ENCODE results near the gene DOCK10. TPM values are rescaled to one million over a fixed set of nuclear protein-coding genes. Genes with fewer than 3 reads are reported as not detected.

The DOCK10 gene
- total and polyA plus RNA-seq, 7 donors = 3.0 to 11.4 (median 5.4) TPM

GRCh38 chr2:224885836-224886547 lies 156.3 kb downstream of the DOCK10 start:
- intact Hi-C loops (cut with DNase I) = no loop called here
- no peak for DNase-seq
- 79 to 80% methylated on average over 9 of the region's 9 CpGs for WGBS, 2 donors
- Histone ChIP-seq H3K4me3 (no peak overlapping the region), H3K27ac (no peak overlapping the region), H3K36me3 (no peaks in the 10 kb centered on the region), H3K27me3 (no peaks in the 10 kb centered on the region), H3K4me1 (no peaks in the 10 kb centered on the region), H3K9me3 (no peaks in the 10 kb centered on the region)
- TF ChIP-seq EP300 (IDR thresholded peaks at IDR 0.05) (no peak), CTCF (IDR thresholded peaks at IDR 0.05) (no peak), POLR2A (IDR thresholded peaks at IDR 0.05) (no peak), POLR2AphosphoS5 (IDR thresholded peaks at IDR 0.05) (no peak)

- Histone ChIP-seq H3K9me3 (no peaks in the 10 kb centered on the region), H3K27ac (no peak overlapping the region), H3K36me3 (no peaks in the 10 kb centered on the region), H3K27me3 (no peaks in the 10 kb centered on the region), H3K4me1 (no peaks in the 10 kb centered on the region), H3K4me3 (no peak overlapping the region)
- DNase-seq = no peak
- TF ChIP-seq CTCF (IDR thresholded peaks at IDR 0.05) (no peak), EP300 (IDR thresholded peaks at IDR 0.05) (no peak), POLR2AphosphoS5 (IDR thresholded peaks at IDR 0.05) (no peak), POLR2A (IDR thresholded peaks at IDR 0.05) (no peak)
- WGBS, 2 donors = 94 to 100% methylated on average over 1 of the region's 1 CpG
- intact Hi-C loops (cut with DNase I) = no loop called here
Observed at GRCh38 chr2:224885291-224885690, 157.0 kb downstream of the DOCK10 start.

GRCh38 chr2:224884188-224884587 lies 158.1 kb downstream of the DOCK10 start:
- H3K27me3 ChIP-seq = no peaks in the 10 kb centered on the region
- no peak overlapping the region for H3K4me3 ChIP-seq
- intact Hi-C loops (cut with DNase I) = no loop called here
- H3K9me3 ChIP-seq = no peaks in the 10 kb centered on the region
- WGBS, 2 donors = 51 to 71% methylated on average over 4 of the region's 4 CpGs
- no peak overlapping the region for H3K27ac ChIP-seq
- H3K4me1 ChIP-seq = no peaks in the 10 kb centered on the region
- TF ChIP-seq CTCF (IDR thresholded peaks at IDR 0.05) (no peak), POLR2A (IDR thresholded peaks at IDR 0.05) (no peak), EP300 (IDR thresholded peaks at IDR 0.05) (no peak), POLR2AphosphoS5 (IDR thresholded peaks at IDR 0.05) (no peak)
- no peaks in the 10 kb centered on the region for H3K36me3 ChIP-seq
- DNase-seq = no peak

GRCh38 chr2:224883700-224884099 lies 158.6 kb downstream of the DOCK10 start:
- Histone ChIP-seq H3K4me3 (no peak overlapping the region), H3K27me3 (no peaks in the 10 kb centered on the region), H3K36me3 (no peaks in the 10 kb centered on the region), H3K4me1 (no peaks in the 10 kb centered on the region), H3K27ac (no peak overlapping the region), H3K9me3 (no peaks in the 10 kb centered on the region)
- DNase-seq = no peak
- WGBS, 2 donors = 10 to 60% methylated on average over 1 of the region's 1 CpG
- TF ChIP-seq POLR2A (IDR thresholded peaks at IDR 0.05) (no peak), EP300 (IDR thresholded peaks at IDR 0.05) (no peak), POLR2AphosphoS5 (IDR thresholded peaks at IDR 0.05) (no peak), CTCF (IDR thresholded peaks at IDR 0.05) (no peak)
- intact Hi-C loops (cut with DNase I) = no loop called here

GRCh38 chr2:224883172-224883516 lies 159.1 kb downstream of the DOCK10 start:
- WGBS, 2 donors = 97 to 98% methylated on average over 6 of the region's 6 CpGs
- Histone ChIP-seq H3K4me3 (no peak overlapping the region), H3K9me3 (no peaks in the 10 kb centered on the region), H3K4me1 (no peaks in the 10 kb centered on the region), H3K27me3 (no peaks in the 10 kb centered on the region), H3K36me3 (no peaks in the 10 kb centered on the region), H3K27ac (no peak overlapping the region)
- intact Hi-C loops (cut with DNase I) = no loop called here
- DNase-seq = no peak
- TF ChIP-seq POLR2A (IDR thresholded peaks at IDR 0.05) (no peak), CTCF (IDR thresholded peaks at IDR 0.05) (no peak), EP300 (IDR thresholded peaks at IDR 0.05) (no peak), POLR2AphosphoS5 (IDR thresholded peaks at IDR 0.05) (no peak)

All from sigmoid colon (tissue), 7 donors.